Nucleus accumbens (tissue), 56 donors: ENCODE measurements around the gene TMEM63A.
"Not testable (repeated sequence)": the region's sequence is repeated elsewhere in the genome, so short reads cannot be mapped to it uniquely, and the experiment has no call there.

ENCODE experiments used
- DNase-seq, 56 donors: peaks; one replicate each; lab custom pipeline; 2025; lab: John Stamatoyannopoulos, UW

The TMEM63A gene

GRCh38 chr1:225888289-225888897 lies 6.2 kb upstream of the TMEM63A start:
- no peak for DNase-seq

GRCh38 chr1:225887554-225888288 lies 5.5 kb upstream of the TMEM63A start:
- not testable (repeated sequence) for DNase-seq

GRCh38 chr1:225887030-225887314 lies 4.8 kb upstream of the TMEM63A start:
- DNase-seq, result no peak

- no peak for DNase-seq
These were observed 4.2 kb upstream of the TMEM63A start for GRCh38 chr1:225886159-225887029.

- no peak for DNase-seq
These were observed 3.2 kb upstream of the TMEM63A start for GRCh38 chr1:225885336-225885735.

GRCh38 chr1:225883616-225884265 lies 1.6 kb upstream of the TMEM63A start:
- DNase-seq, result no peak

GRCh38 chr1:225882694-225883615 lies 775 bp upstream of the TMEM63A start:
- peak in 34 of 56 donors; percentile 26 to 76 (median 62) for DNase-seq

GRCh38 chr1:225881081-225881958 lies 860 bp downstream of the TMEM63A start:
- peak in 14 of 56 donors; percentile 11 to 65 (median 39) for DNase-seq

- DNase-seq, result peak in 1 of 56 donors; percentile 48
These were observed 1.5 kb downstream of the TMEM63A start for GRCh38 chr1:225880636-225881035.

GRCh38 chr1:225880222-225880588 lies 2.0 kb downstream of the TMEM63A start:
- DNase-seq, result peak in 53 of 56 donors; percentile 26 to 84 (median 70)

GRCh38 chr1:225879521-225880221 lies 2.5 kb downstream of the TMEM63A start:
- DNase-seq, result peak in 29 of 56 donors; percentile 11 to 84 (median 51)

- no peak for DNase-seq
These were observed 3.9 kb downstream of the TMEM63A start for GRCh38 chr1:225878282-225878681.

- DNase-seq, result peak in 54 of 56 donors; percentile 46 to 94 (median 84)
These were observed 4.6 kb downstream of the TMEM63A start for GRCh38 chr1:225877580-225877979.

- DNase-seq, result no peak
These were observed 5.2 kb downstream of the TMEM63A start for GRCh38 chr1:225876900-225877510.

GRCh38 chr1:225875044-225875815 lies 7.0 kb downstream of the TMEM63A start:
- no peak for DNase-seq

- DNase-seq, result no peak
These were observed 7.7 kb downstream of the TMEM63A start for GRCh38 chr1:225874431-225874830.
